Tibial artery (tissue), 4 donors: ENCODE data around the gene DCTN2.
"Not testable (repeated sequence)": the region's sequence is repeated elsewhere in the genome, so short reads cannot be mapped to it uniquely, and the experiment has no call there.

ENCODE experiments used
- DNase-seq, 2 donors: peaks; one replicate each; pipeline ENCODE4 v3.0.0-alpha.2; 2019
- H3K27ac ChIP-seq, 2 donors: fragments of 200-600 bp; sonication (generic) in 1 of 2; 1 replicate in 1 of 2; 2 replicates in 1 of 2; pipeline ENCODE4 v1.5.1; 2018 to 2019; ENCODE audit warnings: mild to moderate bottlenecking in 1 of 2
- H3K27me3 ChIP-seq, 2 donors: fragments of 200-600 bp; sonication (generic) in 1 of 2; one replicate each; pipeline versions ENCODE4 v1.5.1 to v1.6.0; 2016 to 2019
- H3K36me3 ChIP-seq, 3 donors: fragments of 200-600 bp; sonication (generic) in 2 of 3; one replicate each; pipeline ENCODE4 v1.5.1; 2016 to 2019; ENCODE audit warnings: mild to moderate bottlenecking in 2 of 3
- H3K4me1 ChIP-seq, 4 donors: fragments of 200-600 bp; sonication (generic) in 2 of 4; 1 replicate in 3 of 4; 2 replicates in 1 of 4; pipeline ENCODE4 v1.5.1; 2016 to 2019
- H3K4me3 ChIP-seq, 2 donors: fragments of 200-600 bp; sonication (generic) in 1 of 2; 1 replicate in 1 of 2; 2 replicates in 1 of 2; pipeline ENCODE4 v1.5.1; 2018 to 2019; ENCODE audit warnings: mild to moderate bottlenecking in 2 of 2
- H3K9me3 ChIP-seq, 3 donors: fragments of 200-600 bp; sonication (generic) in 1 of 3; one replicate each; pipeline ENCODE4 v1.5.1; 2016 to 2019
- CTCF ChIP-seq, 2 experiments: fragments of 200-600 bp in 1 of 2; fragments of 450-650 bp in 1 of 2; IDR thresholded peaks; one replicate each; pipeline ENCODE4 v1.5.1; 2017 to 2019; ENCODE audit warnings: antibody characterized with exemption in 2 of 2, mild to moderate bottlenecking in 1 of 2, moderate library complexity in 1 of 2
- intact Hi-C: fragments of 100-400 bp; cut with DNase I; formaldehyde crosslinking; loops from one replicate; pipeline ENCODE4 v1.15.0; 2023; ENCODE audit warnings: low total_unique reads

The DCTN2 gene

GRCh38 chr12:57574795-57575194 lies 27.8 kb upstream of the DCTN2 start:
- intact Hi-C loops, result no loop called here
- no peak for TF ChIP-seq CTCF (IDR thresholded peaks at IDR 0.05)
- DNase-seq, result no peak
- H3K9me3 ChIP-seq, result no peaks in the 10 kb centered on the region
- peaks cover 0 to 7% (median 0%) of the 10 kb centered on the region in 3 donors for H3K36me3 ChIP-seq
- H3K27ac ChIP-seq, result no peak overlapping the region
- no peak overlapping the region for H3K4me3 ChIP-seq
- no peaks in the 10 kb centered on the region for H3K4me1 ChIP-seq
- no peaks in the 10 kb centered on the region for H3K27me3 ChIP-seq

- Histone ChIP-seq H3K27ac (no peak overlapping the region), H3K36me3 (peaks cover 0 to 7% (median 0%) of the 10 kb centered on the region in 3 donors), H3K27me3 (peaks cover 0 to 3% of the 10 kb centered on the region in 2 donors), H3K4me3 (no peak overlapping the region), H3K4me1 (no peaks in the 10 kb centered on the region), H3K9me3 (no peaks in the 10 kb centered on the region)
- DNase-seq, result no peak
- TF ChIP-seq CTCF (IDR thresholded peaks at IDR 0.05), result no peak
- intact Hi-C loops, result no loop called here
These were observed 25.2 kb upstream of the DCTN2 start for GRCh38 chr12:57571926-57572762.

GRCh38 chr12:57570438-57570837 lies 23.4 kb upstream of the DCTN2 start:
- H3K27ac ChIP-seq, H3K4me3 ChIP-seq, H3K9me3 ChIP-seq, H3K4me1 ChIP-seq, H3K36me3 ChIP-seq, intact Hi-C loops: not testable (repeated sequence)
- peak in 1 of 2 donors; percentile 4 for DNase-seq
- peaks cover 0 to 13% of the 10 kb centered on the region in 2 donors for H3K27me3 ChIP-seq

- no peak for TF ChIP-seq CTCF (IDR thresholded peaks at IDR 0.05)
- intact Hi-C loops, result no loop called here
- Histone ChIP-seq H3K27me3 (peaks cover 0 to 14% of the 10 kb centered on the region in 2 donors), H3K4me3 (no peak overlapping the region), H3K9me3 (no peaks in the 10 kb centered on the region), H3K4me1 (no peaks in the 10 kb centered on the region), H3K27ac (no peak overlapping the region), H3K36me3 (no peaks in the 10 kb centered on the region)
- DNase-seq, result peak in 1 of 2 donors; percentile 43
These were observed 22.9 kb upstream of the DCTN2 start for GRCh38 chr12:57569858-57570257.

GRCh38 chr12:57568838-57569237 lies 21.8 kb upstream of the DCTN2 start:
- Histone ChIP-seq H3K36me3 (no peaks in the 10 kb centered on the region), H3K4me1 (no peaks in the 10 kb centered on the region), H3K9me3 (no peaks in the 10 kb centered on the region), H3K27ac (no peak overlapping the region), H3K27me3 (peaks cover 0 to 16% of the 10 kb centered on the region in 2 donors), H3K4me3 (no peak overlapping the region)
- intact Hi-C loops, result no loop called here
- TF ChIP-seq CTCF (IDR thresholded peaks at IDR 0.05), result no peak
- DNase-seq, result peak in 1 of 2 donors; percentile 37

GRCh38 chr12:57564178-57564740 lies 17.3 kb upstream of the DCTN2 start:
- Histone ChIP-seq H3K4me1 (no peaks in the 10 kb centered on the region), H3K27me3 (peaks cover 0 to 16% of the 10 kb centered on the region in 2 donors), H3K27ac (no peak overlapping the region), H3K9me3 (no peaks in the 10 kb centered on the region), H3K4me3 (no peak overlapping the region), H3K36me3 (no peaks in the 10 kb centered on the region)
- no peak for DNase-seq
- TF ChIP-seq CTCF (IDR thresholded peaks at IDR 0.05), result no peak
- intact Hi-C loops, result no loop called here
